Mesodermal cell (in vitro differentiated cells): ENCODE data around the gene PTPRQ. TPM values are rescaled to one million over a fixed set of nuclear protein-coding genes. Genes with fewer than 3 reads are reported as not detected.

ENCODE experiments used
- H3K27ac ChIP-seq: 2 replicates; pipeline ENCODE4 v1.7.0; 2013; ENCODE audit warnings: mild to moderate bottlenecking, low read depth, low read length, moderate library complexity; ENCODE audit not compliant: severe bottlenecking
- H3K36me3 ChIP-seq: 2 replicates; pipeline ENCODE4 v1.7.1; 2013; ENCODE audit warnings: mild to moderate bottlenecking, low read length, moderate library complexity; ENCODE audit not compliant: control insufficient read depth, insufficient read depth
- H3K4me1 ChIP-seq: one replicate; pipeline ENCODE4 v1.7.1; 2013; ENCODE audit warnings: mild to moderate bottlenecking, low read length; ENCODE audit not compliant: insufficient read depth, control insufficient read depth, poor library complexity, severe bottlenecking
- H3K4me3 ChIP-seq: 2 replicates; pipeline ENCODE4 v1.7.0; 2013; ENCODE audit warnings: low read length, control low read depth, mild to moderate bottlenecking; ENCODE audit not compliant: insufficient read depth, poor library complexity, severe bottlenecking; ENCODE audit errors: extremely low read depth
- H3K9me3 ChIP-seq: 2 replicates; pipeline ENCODE4 v1.7.1; 2013; ENCODE audit warnings: mild to moderate bottlenecking, low read length, moderate library complexity; ENCODE audit not compliant: control insufficient read depth
- WGBS, 2 experiments: methylation state at CpG; one replicate each; pipeline ENCODE4 v1.1.5; 2013; ENCODE audit warnings: missing lambda C conversion rate in 2 of 2; ENCODE audit not compliant: insufficient coverage in 2 of 2; 5-methylcytosine and 5-hydroxymethylcytosine counted together
- polyA plus RNA-seq, 2 experiments: library from polyadenylated mRNA; stranded (reverse); fragments of 50-300 nt; gene quantifications; one replicate each; pipeline ENCODE4 v1.2.3, GENCODE V29; 2013

PTPRQ gene, protein sequence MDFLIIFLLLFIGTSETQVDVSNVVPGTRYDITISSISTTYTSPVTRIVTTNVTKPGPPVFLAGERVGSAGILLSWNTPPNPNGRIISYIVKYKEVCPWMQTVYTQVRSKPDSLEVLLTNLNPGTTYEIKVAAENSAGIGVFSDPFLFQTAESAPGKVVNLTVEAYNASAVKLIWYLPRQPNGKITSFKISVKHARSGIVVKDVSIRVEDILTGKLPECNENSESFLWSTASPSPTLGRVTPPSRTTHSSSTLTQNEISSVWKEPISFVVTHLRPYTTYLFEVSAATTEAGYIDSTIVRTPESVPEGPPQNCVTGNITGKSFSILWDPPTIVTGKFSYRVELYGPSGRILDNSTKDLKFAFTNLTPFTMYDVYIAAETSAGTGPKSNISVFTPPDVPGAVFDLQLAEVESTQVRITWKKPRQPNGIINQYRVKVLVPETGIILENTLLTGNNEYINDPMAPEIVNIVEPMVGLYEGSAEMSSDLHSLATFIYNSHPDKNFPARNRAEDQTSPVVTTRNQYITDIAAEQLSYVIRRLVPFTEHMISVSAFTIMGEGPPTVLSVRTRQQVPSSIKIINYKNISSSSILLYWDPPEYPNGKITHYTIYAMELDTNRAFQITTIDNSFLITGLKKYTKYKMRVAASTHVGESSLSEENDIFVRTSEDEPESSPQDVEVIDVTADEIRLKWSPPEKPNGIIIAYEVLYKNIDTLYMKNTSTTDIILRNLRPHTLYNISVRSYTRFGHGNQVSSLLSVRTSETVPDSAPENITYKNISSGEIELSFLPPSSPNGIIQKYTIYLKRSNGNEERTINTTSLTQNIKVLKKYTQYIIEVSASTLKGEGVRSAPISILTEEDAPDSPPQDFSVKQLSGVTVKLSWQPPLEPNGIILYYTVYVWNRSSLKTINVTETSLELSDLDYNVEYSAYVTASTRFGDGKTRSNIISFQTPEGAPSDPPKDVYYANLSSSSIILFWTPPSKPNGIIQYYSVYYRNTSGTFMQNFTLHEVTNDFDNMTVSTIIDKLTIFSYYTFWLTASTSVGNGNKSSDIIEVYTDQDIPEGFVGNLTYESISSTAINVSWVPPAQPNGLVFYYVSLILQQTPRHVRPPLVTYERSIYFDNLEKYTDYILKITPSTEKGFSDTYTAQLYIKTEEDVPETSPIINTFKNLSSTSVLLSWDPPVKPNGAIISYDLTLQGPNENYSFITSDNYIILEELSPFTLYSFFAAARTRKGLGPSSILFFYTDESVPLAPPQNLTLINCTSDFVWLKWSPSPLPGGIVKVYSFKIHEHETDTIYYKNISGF (N-terminal part only)
- polyA plus RNA-seq (2013, experiment 1 of 2) = not detected
- polyA plus RNA-seq (2013, experiment 2 of 2) = not detected

- no peaks in the 10 kb centered on the region for H3K9me3 ChIP-seq
- no peak within 1 kb of the TSS for H3K4me3 ChIP-seq
- peaks cover 7% of the 10 kb centered on the region for H3K4me1 ChIP-seq
- H3K36me3 ChIP-seq = no peaks in the 10 kb centered on the region
- no CpG with 5 or more reads among the region's 4 CpGs for WGBS, 2 experiments
- no peak within 1 kb of the TSS for H3K27ac ChIP-seq
Measured at GRCh38 chr12:80443974-80444666, at the start of gene PTPRQ. PTPRQ (plus strand) TSS chr12:80444235; CDS start chr12:80444346, 111 bp downstream.

- Histone ChIP-seq H3K27ac (no peak overlapping the region), H3K9me3 (no peaks in the 10 kb centered on the region), H3K4me3 (no peak overlapping the region), H3K4me1 (no peaks in the 10 kb centered on the region), H3K36me3 (no peaks in the 10 kb centered on the region)
- WGBS, 2 experiments = 95% methylated on average over 16 to 20 of the region's 20 CpGs
Measured at GRCh38 chr12:80400571-80400991, 43.5 kb upstream of the PTPRQ start.

GRCh38 chr12:80401191-80401590 is 42.8 kb upstream of the PTPRQ start:
- Histone ChIP-seq H3K4me3 (no peak overlapping the region), H3K4me1 (no peaks in the 10 kb centered on the region), H3K9me3 (no peaks in the 10 kb centered on the region), H3K27ac (no peak overlapping the region), H3K36me3 (no peaks in the 10 kb centered on the region)
- no CpG with 5 or more reads among the region's 3 CpGs for WGBS, 2 experiments

DNA sequence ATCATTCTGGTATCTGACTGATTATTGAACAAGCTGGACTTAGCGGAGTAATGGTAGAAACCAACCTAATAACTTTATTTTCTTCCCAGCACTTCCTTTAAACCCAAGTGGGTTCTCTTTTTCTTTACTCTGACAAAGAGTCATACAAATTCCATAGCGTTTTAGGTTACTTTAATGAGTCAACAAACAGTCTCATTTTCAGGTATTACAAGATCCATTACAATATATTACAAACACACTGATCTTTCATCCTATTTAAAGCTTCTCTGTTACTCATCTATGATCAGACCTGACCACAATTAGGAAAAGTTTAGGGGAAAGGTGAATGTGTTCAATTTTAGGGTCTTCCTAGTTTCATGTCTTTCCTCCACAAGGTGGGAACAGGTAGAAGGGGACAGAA is 39.4 kb upstream of the PTPRQ start:
- Histone ChIP-seq H3K27ac (no peak overlapping the region), H3K4me1 (no peaks in the 10 kb centered on the region)
- WGBS, 2 experiments = 67 to 79% methylated on average over 1 to 2 of the region's 2 CpGs

GRCh38 chr12:80406253-80406652 is 37.8 kb upstream of the PTPRQ start:
- Histone ChIP-seq H3K4me3 (no peak overlapping the region), H3K4me1 (no peaks in the 10 kb centered on the region), H3K9me3 (no peaks in the 10 kb centered on the region), H3K27ac (no peak overlapping the region), H3K36me3 (no peaks in the 10 kb centered on the region)

More for the DNA sequence above, 39.4 kb upstream of the PTPRQ start:
- no peaks in the 10 kb centered on the region for H3K9me3 ChIP-seq
- H3K36me3 ChIP-seq = no peaks in the 10 kb centered on the region
- H3K4me3 ChIP-seq = no peak overlapping the region

GRCh38 chr12:80411787-80412186 is 32.2 kb upstream of the PTPRQ start:
- Histone ChIP-seq H3K36me3 (no peaks in the 10 kb centered on the region), H3K27ac (no peak overlapping the region), H3K4me1 (no peaks in the 10 kb centered on the region), H3K9me3 (no peaks in the 10 kb centered on the region), H3K4me3 (no peak overlapping the region)
- no CpG with 5 or more reads among the region's 3 CpGs for WGBS, 2 experiments

DNA sequence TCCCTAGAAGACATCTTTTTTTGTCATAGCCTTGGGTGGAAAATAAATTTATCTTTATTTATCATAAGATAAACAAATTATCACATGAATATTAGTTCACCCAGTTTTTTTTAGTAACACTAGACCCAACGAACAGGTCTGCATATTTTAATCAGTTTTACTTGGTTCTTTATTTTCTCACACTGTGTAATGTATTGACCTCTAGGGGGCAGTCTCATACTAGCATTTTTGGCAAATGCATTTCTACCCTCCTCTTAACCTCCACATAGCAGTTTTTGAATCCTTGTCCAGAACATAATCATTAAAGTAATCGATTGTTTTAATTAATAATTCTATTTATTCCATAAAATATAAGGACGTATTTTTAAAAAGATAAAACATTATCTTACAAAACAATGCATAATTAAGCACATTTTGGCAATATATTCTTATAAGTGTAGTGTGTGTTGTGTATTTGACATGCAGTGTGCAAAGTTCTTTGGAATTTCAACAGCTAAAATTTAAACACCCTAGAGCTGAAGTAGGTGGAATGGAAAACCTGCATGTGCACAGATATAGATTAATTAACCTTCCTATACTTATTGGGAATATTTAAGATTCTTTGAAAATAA is 31.6 kb upstream of the PTPRQ start:
- H3K4me1 ChIP-seq = no peaks in the 10 kb centered on the region
- H3K4me3 ChIP-seq = no peak overlapping the region
- no peaks in the 10 kb centered on the region for H3K9me3 ChIP-seq
- no CpG with 5 or more reads among the region's 3 CpGs for WGBS, 2 experiments
- H3K27ac ChIP-seq = no peak overlapping the region
- H3K36me3 ChIP-seq = no peaks in the 10 kb centered on the region

DNA sequence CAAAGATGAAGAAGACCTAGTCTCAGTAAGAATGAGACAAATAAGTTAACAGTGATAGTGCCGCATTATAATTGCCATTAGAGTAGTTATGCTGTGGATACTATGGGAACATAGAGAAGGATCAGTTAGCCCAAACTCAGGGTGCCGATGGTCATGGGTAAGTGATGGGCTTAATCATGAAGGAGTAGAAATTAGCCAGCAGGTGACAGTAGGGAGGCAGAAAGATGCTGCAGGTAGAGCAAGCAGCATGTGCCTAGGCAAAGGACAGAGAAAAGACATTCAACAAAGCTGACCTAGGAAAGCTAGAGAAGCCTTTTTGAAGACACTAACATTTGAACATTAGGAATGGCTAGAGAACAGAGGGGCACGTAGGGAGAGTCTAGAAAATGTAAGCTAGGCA is 30.6 kb upstream of the PTPRQ start:
- WGBS, 2 experiments = 91 to 97% methylated on average over 2 to 3 of the region's 3 CpGs
- Histone ChIP-seq H3K4me1 (no peaks in the 10 kb centered on the region), H3K9me3 (no peaks in the 10 kb centered on the region), H3K4me3 (no peak overlapping the region), H3K36me3 (no peaks in the 10 kb centered on the region), H3K27ac (no peak overlapping the region)

- Histone ChIP-seq H3K4me1 (no peaks in the 10 kb centered on the region), H3K4me3 (no peak overlapping the region), H3K9me3 (no peaks in the 10 kb centered on the region), H3K36me3 (no peaks in the 10 kb centered on the region), H3K27ac (no peak overlapping the region)
- no CpG with 5 or more reads among the region's 1 CpG for WGBS, 2 experiments
Measured at GRCh38 chr12:80415466-80415865, 28.6 kb upstream of the PTPRQ start.

GRCh38 chr12:80419644-80420043 is 24.4 kb upstream of the PTPRQ start:
- H3K4me1 ChIP-seq = no peaks in the 10 kb centered on the region
- H3K27ac ChIP-seq = no peak overlapping the region
- H3K36me3 ChIP-seq = no peaks in the 10 kb centered on the region
- H3K4me3 ChIP-seq = no peak overlapping the region
- H3K9me3 ChIP-seq = no peaks in the 10 kb centered on the region
